ENCODE results near the gene KAT2A. TPM values are rescaled to one million over a fixed set of nuclear protein-coding genes. Genes with fewer than 3 reads are reported as not detected.

Gene KAT2A
- total RNA-seq, 1 experiment from 2014 or later, result 44.8 TPM

DNA sequence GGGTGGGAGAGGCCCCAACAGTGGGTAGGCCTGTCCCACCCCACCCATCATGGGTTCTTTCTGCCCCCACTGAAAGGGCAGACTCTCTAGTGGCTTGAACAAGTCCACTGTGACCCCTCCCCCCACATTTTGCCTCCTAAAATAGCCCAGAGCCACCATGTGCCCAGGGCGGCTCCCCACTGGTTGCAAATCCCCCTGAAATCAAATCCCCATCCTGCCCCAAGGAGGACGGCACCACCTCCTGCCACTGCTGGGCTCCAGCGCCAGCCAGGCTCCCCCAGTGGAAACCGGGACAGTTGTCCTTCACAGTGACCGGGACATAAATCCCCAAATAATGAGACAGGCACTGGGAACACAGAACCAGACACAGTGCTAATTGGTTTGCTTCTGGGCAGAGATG lies 43.4 kb downstream of the KAT2A start (continued):
- TF ChIP-seq, protein P1, sequence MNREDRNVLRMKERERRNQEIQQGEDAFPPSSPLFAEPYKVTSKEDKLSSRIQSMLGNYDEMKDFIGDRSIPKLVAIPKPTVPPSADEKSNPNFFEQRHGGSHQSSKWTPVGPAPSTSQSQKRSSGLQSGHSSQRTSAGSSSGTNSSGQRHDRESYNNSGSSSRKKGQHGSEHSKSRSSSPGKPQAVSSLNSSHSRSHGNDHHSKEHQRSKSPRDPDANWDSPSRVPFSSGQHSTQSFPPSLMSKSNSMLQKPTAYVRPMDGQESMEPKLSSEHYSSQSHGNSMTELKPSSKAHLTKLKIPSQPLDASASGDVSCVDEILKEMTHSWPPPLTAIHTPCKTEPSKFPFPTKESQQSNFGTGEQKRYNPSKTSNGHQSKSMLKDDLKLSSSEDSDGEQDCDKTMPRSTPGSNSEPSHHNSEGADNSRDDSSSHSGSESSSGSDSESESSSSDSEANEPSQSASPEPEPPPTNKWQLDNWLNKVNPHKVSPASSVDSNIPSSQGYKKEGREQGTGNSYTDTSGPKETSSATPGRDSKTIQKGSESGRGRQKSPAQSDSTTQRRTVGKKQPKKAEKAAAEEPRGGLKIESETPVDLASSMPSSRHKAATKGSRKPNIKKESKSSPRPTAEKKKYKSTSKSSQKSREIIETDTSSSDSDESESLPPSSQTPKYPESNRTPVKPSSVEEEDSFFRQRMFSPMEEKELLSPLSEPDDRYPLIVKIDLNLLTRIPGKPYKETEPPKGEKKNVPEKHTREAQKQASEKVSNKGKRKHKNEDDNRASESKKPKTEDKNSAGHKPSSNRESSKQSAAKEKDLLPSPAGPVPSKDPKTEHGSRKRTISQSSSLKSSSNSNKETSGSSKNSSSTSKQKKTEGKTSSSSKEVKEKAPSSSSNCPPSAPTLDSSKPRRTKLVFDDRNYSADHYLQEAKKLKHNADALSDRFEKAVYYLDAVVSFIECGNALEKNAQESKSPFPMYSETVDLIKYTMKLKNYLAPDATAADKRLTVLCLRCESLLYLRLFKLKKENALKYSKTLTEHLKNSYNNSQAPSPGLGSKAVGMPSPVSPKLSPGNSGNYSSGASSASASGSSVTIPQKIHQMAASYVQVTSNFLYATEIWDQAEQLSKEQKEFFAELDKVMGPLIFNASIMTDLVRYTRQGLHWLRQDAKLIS (CRISPR knock-in tag; IDR thresholded peaks at IDR 0.05; ENCODE audit: borderline replicate concordance), result no peak
- TF ChIP-seq ZNF423 (CRISPR knock-in tag; IDR thresholded peaks at IDR 0.05) (no peak), TCF7 (CRISPR knock-in tag; IDR thresholded peaks at IDR 0.05; ENCODE audit: low read depth) (no peak), ZNF396 (CRISPR knock-in tag; IDR thresholded peaks at IDR 0.05; ENCODE audit: borderline replicate concordance) (no peak), RELA (CRISPR knock-in tag; IDR thresholded peaks at IDR 0.05; ENCODE audit: borderline replicate concordance) (no peak), NFYB (CRISPR knock-in tag; conservative IDR thresholded peaks at IDR 0.05; ENCODE audit: low read depth) (no peak), TEAD1 (CRISPR knock-in tag; IDR thresholded peaks at IDR 0.05) (no peak), ZNF416 (CRISPR knock-in tag; IDR thresholded peaks at IDR 0.05) (no peak)
- TF ChIP-seq, protein P2, sequence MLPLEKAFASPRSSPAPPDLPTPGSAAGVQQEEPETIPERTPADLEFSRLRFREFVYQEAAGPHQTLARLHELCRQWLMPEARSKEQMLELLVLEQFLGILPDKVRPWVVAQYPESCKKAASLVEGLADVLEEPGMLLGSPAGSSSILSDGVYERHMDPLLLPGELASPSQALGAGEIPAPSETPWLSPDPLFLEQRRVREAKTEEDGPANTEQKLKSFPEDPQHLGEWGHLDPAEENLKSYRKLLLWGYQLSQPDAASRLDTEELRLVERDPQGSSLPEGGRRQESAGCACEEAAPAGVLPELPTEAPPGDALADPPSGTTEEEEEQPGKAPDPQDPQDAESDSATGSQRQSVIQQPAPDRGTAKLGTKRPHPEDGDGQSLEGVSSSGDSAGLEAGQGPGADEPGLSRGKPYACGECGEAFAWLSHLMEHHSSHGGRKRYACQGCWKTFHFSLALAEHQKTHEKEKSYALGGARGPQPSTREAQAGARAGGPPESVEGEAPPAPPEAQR (CRISPR knock-in tag; IDR thresholded peaks at IDR 0.05), result no peak
- TF ChIP-seq, protein P3, sequence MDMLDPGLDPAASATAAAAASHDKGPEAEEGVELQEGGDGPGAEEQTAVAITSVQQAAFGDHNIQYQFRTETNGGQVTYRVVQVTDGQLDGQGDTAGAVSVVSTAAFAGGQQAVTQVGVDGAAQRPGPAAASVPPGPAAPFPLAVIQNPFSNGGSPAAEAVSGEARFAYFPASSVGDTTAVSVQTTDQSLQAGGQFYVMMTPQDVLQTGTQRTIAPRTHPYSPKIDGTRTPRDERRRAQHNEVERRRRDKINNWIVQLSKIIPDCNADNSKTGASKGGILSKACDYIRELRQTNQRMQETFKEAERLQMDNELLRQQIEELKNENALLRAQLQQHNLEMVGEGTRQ (CRISPR knock-in tag; IDR thresholded peaks at IDR 0.05), result no peak
- TF ChIP-seq, protein P4, sequence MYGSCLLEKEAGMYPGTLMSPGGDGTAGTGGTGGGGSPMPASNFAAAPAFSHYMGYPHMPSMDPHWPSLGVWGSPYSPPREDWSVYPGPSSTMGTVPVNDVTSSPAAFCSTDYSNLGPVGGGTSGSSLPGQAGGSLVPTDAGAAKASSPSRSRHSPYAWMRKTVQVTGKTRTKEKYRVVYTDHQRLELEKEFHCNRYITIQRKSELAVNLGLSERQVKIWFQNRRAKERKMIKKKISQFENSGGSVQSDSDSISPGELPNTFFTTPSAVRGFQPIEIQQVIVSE (CRISPR knock-in tag; IDR thresholded peaks at IDR 0.05; ENCODE audit: borderline replicate concordance), result no peak

DNA sequence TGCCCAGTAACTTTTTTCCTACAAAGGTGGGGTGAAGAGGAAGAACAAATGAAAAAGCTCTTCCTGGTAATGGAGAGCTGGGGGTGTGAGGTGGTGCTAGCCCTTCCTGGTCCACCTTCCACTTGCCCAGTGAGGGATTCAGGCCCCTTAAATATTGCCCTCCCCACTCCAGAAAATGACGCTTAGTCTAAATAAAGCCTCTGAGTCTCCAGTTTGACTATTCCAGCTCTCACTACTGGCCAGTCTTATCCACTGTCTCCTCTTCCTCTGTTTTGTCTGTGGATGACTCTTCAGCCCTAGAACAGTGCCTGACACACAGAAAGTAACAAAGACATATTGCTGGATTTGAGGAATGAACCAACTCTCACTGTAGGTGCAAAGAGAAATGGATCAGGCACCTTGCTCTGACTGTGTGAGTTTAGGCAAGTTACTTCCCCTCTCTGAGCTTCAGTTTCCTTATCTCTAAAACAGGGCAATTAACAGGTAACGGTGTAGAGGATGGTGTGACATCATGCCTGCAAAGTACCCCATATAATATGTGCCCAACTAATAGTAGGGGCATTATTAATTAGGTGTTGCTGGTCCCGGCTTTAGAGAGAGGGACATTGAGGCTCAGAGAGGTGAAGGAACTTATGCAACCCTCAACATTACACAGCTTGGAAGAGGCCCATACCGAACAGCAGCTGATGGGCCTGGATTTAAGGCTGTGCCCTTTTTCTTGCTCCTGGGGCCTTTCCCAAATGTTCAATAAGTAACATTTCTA lies 44.2 kb downstream of the KAT2A start:
- ChIA-PET CTCF (interaction anchor here (1.0 to 1.6 kb wide), 6 partner anchors 9 to 57 kb away, joined by 3 to 8 read pairs (median 3); partner anchors contain the start of gene NKIRAS2), POLR2A (no interaction called here)
- Mint-ChIP-seq H3K27ac (peak overlapping the region; percentile 26; the same call in 1 of the 2 replicates), H3K36me3 (no peaks in the 10 kb centered on the region), H3K27me3 (ENCODE audit: low read depth) (peaks cover 9% of the 10 kb centered on the region), H3K4me3 (no peak overlapping the region), H3K9me3 (no peaks in the 10 kb centered on the region), H3K4me1 (peaks cover 7% of the 10 kb centered on the region; the same call in 1 of the 2 replicates)
- no peak for DNase-seq (ENCODE audit: low spot score)
- ATAC-seq, result no peak
- TF ChIP-seq, protein P5, sequence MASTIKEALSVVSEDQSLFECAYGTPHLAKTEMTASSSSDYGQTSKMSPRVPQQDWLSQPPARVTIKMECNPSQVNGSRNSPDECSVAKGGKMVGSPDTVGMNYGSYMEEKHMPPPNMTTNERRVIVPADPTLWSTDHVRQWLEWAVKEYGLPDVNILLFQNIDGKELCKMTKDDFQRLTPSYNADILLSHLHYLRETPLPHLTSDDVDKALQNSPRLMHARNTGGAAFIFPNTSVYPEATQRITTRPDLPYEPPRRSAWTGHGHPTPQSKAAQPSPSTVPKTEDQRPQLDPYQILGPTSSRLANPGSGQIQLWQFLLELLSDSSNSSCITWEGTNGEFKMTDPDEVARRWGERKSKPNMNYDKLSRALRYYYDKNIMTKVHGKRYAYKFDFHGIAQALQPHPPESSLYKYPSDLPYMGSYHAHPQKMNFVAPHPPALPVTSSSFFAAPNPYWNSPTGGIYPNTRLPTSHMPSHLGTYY (CRISPR knock-in tag; IDR thresholded peaks at IDR 0.05), result no peak
- TF ChIP-seq ZNF416 (CRISPR knock-in tag; IDR thresholded peaks at IDR 0.05), result no peak

DNA sequence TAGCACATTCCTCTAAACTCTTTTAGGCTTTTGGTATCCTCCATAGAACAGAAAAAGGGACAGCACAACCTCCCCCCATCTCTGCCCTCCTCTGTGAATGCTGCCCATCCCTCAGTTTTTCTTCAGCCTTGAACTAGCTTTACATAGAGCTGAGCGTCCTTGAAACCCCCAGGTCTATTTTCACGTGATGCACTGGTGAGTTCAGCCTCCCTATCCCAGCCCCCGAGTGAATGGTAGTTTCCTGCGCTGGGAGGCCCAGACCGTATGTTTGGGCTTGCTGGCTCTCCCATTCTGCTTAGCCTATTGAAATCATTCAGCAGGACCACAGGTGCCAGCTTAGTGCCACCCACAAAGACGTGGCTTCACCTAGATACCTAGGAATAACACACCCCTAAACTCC lies 45.4 kb downstream of the KAT2A start:
- no peaks in the 10 kb centered on the region for H3K9me3 Mint-ChIP-seq
- POLR2A ChIA-PET, result no interaction called here

More for the DNA sequence above, 45.4 kb downstream of the KAT2A start:
- Mint-ChIP-seq H3K4me1 (peaks cover 13% of the 10 kb centered on the region; the same call in 1 of the 2 replicates), H3K36me3 (no peaks in the 10 kb centered on the region), H3K4me3 (no peak overlapping the region), H3K27me3 (ENCODE audit: low read depth) (peaks cover 11% of the 10 kb centered on the region), H3K27ac (no peak overlapping the region)
- TF ChIP-seq NR1H2 (CRISPR knock-in tag; IDR thresholded peaks at IDR 0.05) (no peak), FOXK1 (CRISPR knock-in tag; IDR thresholded peaks at IDR 0.05) (no peak)
- DNase-seq (ENCODE audit: low spot score) (no peak), ATAC-seq (no peak)
- CTCF ChIA-PET, result interaction anchor here (0.6 to 1.6 kb wide), 3 partner anchors 8 to 51 kb away, joined by 3 to 4 read pairs (median 4); no protein-coding TSS in a partner anchor
